ENCODE results near the gene BTNL9.

- TF ChIP-seq CTCF (IDR thresholded peaks at IDR 0.05), result no peak
- no peak for TF ChIP-seq POLR2A (IDR thresholded peaks at IDR 0.05)
These were observed 65.4 kb downstream of the BTNL9 start for GRCh38 chr5:181105391-181106025.
